ENCODE data around the gene MTMR1.

The MTMR1 gene

GRCh38 chrX:150692831-150693724 lies at the start of gene MTMR1:
TSS of gene MTMR1 (plus strand) at chrX:150693396. CDS start at chrX:150693531, 135 bp downstream.
- peak; percentile 62 to 67 for DNase-seq

GRCh38 chrX:150643958-150644357 lies 49.2 kb upstream of the MTMR1 start:
- DNase-seq: no peak

DNA sequence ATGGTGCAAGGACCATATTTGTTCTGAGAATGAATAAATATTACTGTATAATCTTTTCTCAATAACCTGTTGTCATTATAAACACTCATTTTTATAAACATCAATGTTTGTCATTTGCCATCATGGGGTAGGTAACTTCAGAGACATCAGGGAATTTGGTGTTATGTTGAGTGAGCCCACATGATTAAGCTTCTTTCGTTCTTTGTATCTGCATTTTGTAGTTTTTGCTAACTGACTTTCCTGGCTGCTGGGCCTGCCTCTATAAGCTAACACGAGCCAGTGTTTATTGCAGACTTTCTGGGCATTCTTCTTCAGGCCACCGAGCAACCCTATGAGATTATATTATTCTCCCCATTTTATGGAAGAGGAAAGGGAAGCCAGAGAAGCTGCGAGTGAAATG lies 48.8 kb upstream of the MTMR1 start:
- no peak for DNase-seq

DNA sequence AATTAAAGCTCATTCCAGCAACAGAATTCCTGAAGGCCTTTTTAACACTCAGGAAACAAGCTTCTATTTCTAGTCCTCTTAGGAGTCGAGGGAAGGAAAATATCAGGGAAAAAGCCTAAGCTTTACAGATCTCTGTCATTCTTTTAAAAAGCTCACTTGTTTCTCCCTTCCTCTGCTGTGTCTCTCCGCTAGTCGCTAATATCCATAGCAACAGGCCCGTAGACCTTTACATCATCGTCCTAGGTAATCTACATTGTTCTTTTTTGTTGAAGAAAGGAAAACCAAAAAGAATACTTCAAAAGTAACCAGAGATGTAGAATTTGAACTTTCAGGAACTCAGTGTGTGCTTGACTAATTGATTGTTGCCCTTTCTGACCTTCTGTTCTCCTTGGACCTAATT lies 45.9 kb upstream of the MTMR1 start:
- DNase-seq: no peak

DNA sequence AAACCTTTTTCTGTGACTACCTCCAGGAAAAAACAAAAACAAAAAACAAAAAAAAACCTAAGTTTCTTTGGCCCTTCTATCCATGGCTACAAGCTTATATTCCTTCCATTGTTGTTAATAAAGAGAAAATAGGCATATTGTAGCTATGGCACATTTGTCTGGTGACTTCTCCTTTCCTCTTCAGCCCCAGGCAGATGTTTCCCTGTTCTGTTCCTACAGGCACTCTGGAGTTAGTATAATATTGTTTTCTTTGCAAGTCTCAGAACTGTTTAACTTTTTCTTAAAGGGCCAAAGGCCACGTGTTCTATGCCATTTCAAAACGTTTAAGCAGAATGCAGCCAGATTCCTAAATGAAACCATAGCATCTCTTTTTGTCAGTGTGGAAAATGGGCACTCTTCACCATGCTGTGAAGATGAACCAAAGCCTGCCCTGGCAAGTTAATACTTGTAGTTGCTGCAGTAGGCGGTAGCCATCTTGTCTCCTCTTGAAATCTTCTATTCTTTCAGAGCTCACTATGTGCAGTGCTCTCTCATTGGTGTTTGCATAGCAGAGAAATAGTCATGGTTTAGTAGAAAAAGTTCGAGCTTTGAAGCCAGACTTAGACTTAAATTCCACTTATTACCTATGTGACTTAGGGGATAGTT lies 44.8 kb upstream of the MTMR1 start:
- DNase-seq: no peak

DNA sequence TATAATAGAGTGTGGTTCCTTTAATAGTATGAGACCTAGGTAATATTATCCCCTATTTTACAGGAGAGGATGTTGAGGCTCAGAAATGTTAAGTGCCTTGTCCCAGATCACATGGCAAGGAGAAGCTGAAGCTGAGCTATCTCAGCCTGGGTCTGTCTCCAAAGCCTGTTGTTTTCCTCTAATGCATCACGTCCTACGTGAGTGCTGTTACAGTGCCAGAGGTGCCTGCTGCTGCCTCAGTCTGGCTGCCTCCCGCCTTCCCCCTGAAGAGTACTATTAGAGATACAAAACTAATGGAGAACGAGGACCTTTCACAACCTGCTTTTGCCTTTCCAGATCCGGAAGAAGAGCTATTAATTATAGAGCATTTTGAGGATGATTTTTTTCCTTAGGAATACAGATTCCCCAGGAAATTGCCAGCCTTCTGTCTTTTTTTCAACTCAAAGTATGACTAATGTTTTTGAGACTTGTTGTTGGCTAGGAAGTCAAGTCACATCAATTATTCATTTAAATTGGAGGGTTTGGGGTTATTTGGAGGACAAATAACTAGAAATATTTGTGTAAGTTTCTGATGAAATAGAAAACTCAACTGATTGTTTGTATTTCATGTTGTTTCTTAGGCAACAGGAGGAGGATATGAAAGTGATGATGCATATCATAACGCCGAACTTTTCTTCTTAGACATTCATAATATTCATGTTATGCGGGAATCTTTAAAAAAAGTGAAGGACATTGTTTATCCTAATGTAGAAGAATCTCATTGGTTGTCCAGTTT lies 43.9 kb upstream of the MTMR1 start:
- DNase-seq: no peak

GRCh38 chrX:150651906-150652305 lies 41.3 kb upstream of the MTMR1 start:
- no peak for DNase-seq

DNA sequence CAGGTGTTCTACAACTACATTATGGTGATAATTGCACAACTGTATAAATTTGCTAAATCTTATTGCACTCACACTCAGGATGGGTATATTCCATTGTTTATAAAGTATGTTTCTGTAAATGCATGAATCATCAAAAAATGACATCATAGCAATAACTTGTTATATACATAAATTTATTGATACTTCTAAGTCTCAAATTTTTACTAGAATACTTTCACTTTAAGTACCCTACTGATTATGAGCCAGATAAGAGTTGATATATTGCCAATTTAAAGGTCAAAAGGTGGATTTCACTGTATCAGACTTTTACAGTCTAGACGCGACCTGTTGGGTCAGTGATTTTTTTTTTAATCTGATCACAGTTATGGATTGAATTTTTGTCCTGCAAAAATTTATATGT lies 37.4 kb upstream of the MTMR1 start:
- no peak for DNase-seq

- DNase-seq: no peak
These were observed 30.1 kb upstream of the MTMR1 start for GRCh38 chrX:150663073-150663472.

DNA sequence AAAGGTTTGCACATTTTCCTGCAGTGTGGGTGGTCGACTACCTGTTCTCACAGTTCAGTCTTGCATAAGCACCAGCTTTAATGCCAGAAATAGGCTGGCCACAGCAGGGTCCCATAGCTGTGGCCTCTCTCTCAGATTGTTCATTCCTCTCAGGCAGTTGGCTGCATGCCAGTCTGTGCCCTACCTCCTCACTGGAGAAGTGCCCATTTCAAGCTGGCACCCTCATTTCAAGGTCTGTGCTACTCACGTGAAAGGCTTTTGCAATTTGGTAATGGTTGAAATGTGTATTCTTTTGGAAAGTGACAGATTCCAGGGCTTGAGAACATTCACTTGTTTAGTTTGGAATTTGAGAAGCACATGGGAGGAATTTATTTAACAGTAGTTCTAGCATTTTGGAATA lies 28.9 kb upstream of the MTMR1 start:
- DNase-seq: no peak

- no peak for DNase-seq
These were observed 17.0 kb upstream of the MTMR1 start for GRCh38 chrX:150676221-150676620.

DNA sequence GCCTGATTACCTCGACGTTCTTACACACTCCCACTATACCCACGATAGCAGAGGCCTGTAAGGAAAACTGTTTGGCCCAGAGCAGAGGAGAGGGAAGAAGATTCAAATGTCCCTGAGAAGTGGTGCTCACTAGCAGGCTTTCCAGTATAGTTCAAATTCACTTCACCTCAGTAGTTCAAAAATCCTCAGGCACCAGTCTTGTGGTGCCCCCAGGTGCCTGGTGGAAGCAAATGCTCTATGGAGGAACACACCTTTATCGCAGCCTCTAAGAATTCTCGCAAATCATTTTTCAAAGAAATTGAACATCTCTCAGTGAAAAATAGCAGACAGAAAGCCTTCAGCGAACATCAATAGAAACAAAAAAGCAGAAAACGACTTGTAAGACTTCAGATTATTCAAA lies 12.2 kb upstream of the MTMR1 start:
- DNase-seq: no peak

GRCh38 chrX:150683112-150683511 lies 10.1 kb upstream of the MTMR1 start:
- no peak for DNase-seq

DNA sequence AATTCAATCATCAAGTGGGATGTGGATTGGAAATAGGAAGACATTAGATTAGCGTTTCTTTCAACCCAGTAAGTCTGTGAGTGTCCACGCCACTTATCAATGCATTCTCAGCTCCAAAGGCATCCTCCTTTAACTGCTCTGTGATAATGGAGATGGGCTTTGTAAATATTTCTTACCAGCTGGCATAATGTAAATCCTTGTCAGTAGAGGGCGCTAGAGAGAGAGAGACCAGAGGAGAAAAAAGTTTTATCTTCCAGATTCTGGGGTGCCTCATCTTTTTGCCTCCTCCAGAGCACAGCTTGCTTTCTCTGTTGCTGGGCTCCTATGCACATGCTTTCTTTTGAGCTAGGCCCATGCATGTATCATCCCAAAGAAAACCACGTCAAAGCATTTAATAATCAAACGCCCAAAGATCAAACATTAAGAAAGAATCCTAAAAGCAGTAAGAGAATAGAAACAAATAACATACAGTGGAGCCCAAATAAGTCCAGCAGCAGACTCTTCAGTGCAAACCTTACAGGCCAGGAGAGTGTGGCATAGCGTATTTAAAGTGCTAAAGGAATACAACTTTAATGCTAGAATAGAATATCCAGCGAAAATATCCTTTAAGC lies 9.6 kb upstream of the MTMR1 start:
- DNase-seq: no peak

DNA sequence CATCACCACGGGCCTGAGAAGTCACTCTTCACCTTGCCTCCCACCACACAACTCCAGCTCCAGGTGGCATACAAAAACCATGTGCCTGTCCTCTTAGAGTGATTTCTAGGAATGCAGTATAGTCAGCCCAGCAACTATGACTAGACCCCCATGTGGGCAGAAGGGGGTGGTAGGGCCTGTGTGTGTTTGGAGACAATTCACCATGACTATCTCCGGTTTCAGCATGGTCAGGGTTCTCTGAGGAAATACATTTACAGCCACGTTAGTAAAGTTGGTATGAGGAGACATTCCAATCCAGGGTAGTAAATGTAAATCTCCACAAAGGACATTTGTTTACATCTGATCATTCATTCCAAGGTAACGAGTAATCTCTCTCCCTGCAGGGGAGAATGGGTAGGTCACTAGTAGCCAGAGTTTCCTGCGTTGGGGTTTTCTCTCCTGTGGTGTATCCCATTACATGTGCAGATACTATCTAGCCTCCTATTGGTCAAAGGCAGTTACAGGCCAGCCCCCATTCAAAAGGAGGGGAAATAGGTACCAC lies 4.2 kb upstream of the MTMR1 start:
- no peak for DNase-seq

GRCh38 chrX:150690126-150690525 lies 3.1 kb upstream of the MTMR1 start:
- peak in 1 of 2 experiments; percentile 44 for DNase-seq

GRCh38 chrX:150692296-150692695 lies 900 bp upstream of the MTMR1 start:
- DNase-seq: peak in 1 of 2 experiments; percentile 37

GRCh38 chrX:150693725-150694574 lies 754 bp downstream of the MTMR1 start:
- DNase-seq: peak; percentile 70 to 77

- peak; percentile 58 to 63 for DNase-seq
These were observed 1.7 kb downstream of the MTMR1 start for GRCh38 chrX:150694738-150695410.

DNA sequence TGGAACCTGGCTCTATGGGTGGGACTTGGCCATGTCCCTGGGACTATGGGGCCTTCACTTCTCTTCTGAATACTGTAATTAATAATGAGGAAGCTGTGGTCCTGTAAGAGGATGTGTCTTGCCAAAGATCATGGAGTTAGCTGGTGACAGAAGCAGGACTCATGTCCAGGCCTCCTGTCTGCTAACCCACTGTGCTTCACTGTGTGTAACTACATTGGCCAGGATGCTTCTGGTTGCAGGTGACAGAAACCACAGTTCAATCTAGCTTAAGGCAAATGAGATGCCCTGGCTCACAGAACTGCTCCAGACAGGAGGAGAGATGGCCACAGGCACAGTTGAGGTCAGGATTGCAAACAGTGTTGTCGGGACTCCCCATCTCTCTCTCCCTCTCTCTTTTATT lies 3.1 kb downstream of the MTMR1 start:
- no peak for DNase-seq

GRCh38 chrX:150696866-150697265 lies 3.7 kb downstream of the MTMR1 start:
- no peak for DNase-seq
